Esophagus squamous epithelium (tissue), 5 donors: ENCODE data around the gene PRKD1. TPM values are rescaled to one million over a fixed set of nuclear protein-coding genes. Genes with fewer than 3 reads are reported as not detected.
"Not testable (repeated sequence)": the region's sequence is repeated elsewhere in the genome, so short reads cannot be mapped to it uniquely, and the experiment has no call there.

Experiments
- DNase-seq: peaks from one replicate; lab custom pipeline; 2025; lab: John Stamatoyannopoulos, UW
- H3K27ac ChIP-seq, 4 donors: fragments of 200-600 bp; sonication (generic); one replicate each; pipeline ENCODE4 v1.5.1; 2016 to 2019; ENCODE audit warnings: mild to moderate bottlenecking in 1 of 4
- H3K27me3 ChIP-seq, 4 donors: fragments of 200-600 bp; sonication (generic); 1 replicate in 3 of 4; 2 replicates in 1 of 4; pipeline versions ENCODE4 v1.5.1 to v1.6.0; 2017 to 2021; ENCODE audit warnings: antibody characterized with exemption in 1 of 4
- H3K36me3 ChIP-seq, 3 donors: fragments of 200-600 bp; sonication (generic); one replicate each; pipeline ENCODE4 v1.5.1; 2016 to 2019
- H3K4me1 ChIP-seq, 3 donors: fragments of 200-600 bp; sonication (generic); one replicate each; pipeline ENCODE4 v1.5.1; 2017 to 2019
- H3K4me3 ChIP-seq, 4 donors: fragments of 200-600 bp; sonication (generic); 1 replicate in 3 of 4; 2 replicates in 1 of 4; pipeline ENCODE4 v1.5.1; 2016 to 2019; ENCODE audit warnings: mild to moderate bottlenecking in 2 of 4, moderate library complexity in 1 of 4
- H3K9me3 ChIP-seq, 3 donors: fragments of 200-600 bp; sonication (generic); one replicate each; pipeline ENCODE4 v1.5.1; 2016 to 2019
- CTCF ChIP-seq, 6 experiments: fragments of 450-650 bp in 4 of 6; fragments of 200-600 bp in 2 of 6; sonication (generic) in 2 of 6; IDR thresholded peaks; one replicate each; pipeline ENCODE4 v1.5.1; 2016 to 2019; ENCODE audit warnings: antibody characterized with exemption in 6 of 6, mild to moderate bottlenecking in 4 of 6, moderate library complexity in 4 of 6
- POLR2A ChIP-seq, 4 donors: fragments of 450-650 bp; IDR thresholded peaks; one replicate each; pipeline ENCODE4 v1.6.1; 2017; ENCODE audit warnings: antibody characterized with exemption in 4 of 4, mild to moderate bottlenecking in 4 of 4, moderate library complexity in 3 of 4
- WGBS, 2 donors: methylation state at CpG; one replicate each; pipeline ENCODE4 v1.1.5; 2018; 5-methylcytosine and 5-hydroxymethylcytosine counted together
- intact Hi-C: fragments of 100-400 bp; cut with DNase I; formaldehyde crosslinking; loops from one replicate; pipeline ENCODE4 v1.15.0; 2022
- total RNA-seq, 4 donors: library from RNA; depleted of rRNA; stranded (reverse); fragments of >200 nt; gene quantifications; one replicate each; pipeline ENCODE4 v1.1.0, GENCODE V29; 2016
- donor health status: DM: yes; HTN: yes; CAD: no.

The PRKD1 gene
- total RNA-seq, 4 donors from 2014 or later: 0.30 to 10.7 (median 2.2) TPM

DNA sequence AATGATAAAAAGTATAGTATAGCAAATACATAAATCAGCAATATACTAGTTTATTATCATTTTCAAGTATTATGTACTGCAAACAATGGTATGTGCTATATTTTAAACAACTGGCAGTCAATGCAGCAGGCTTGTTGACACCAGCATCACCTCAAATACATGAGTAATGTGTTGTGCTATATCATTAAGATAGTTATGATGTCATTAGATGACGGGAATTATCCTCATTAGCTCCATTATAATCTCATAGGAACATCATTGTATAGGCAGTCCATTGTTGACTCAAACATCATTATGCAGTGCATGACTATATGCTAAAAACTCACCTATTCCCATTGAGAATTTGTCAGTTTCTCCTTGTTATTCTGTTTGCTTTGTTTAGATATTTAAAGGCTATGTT, 85.4 kb downstream of the PRKD1 start:
- WGBS, 2 donors: 80 to 96% methylated on average over 1 of the region's 1 CpG

DNA sequence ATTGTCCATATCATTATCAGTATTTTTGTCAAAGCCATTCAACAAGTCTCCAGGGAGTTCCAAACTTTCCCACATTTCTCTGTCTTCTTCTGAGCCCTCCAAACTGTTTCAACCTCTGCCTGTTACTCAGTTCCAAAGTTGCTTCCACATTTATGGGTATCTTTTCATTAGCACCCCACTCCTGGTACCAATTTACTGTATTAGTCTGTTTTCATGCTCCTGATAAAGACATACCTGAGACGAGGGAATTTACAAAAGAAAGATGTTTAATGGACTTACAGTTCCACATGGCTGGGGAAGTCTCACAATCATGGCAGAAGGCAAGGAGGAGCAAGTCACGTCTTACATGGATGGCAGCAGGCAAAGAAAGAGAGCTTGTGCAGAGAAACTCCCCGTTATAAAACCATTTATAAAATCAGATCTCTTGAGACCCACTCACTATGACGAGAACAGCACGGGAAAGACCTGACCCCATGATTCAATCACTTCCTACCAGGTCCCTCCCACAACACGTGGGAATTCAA, 87.2 kb downstream of the PRKD1 start:
- H3K9me3 ChIP-seq: peaks cover 0 to 25% (median 24%) of the 10 kb centered on the region in 3 donors
- H3K27ac ChIP-seq, H3K4me3 ChIP-seq, DNase-seq, H3K27me3 ChIP-seq, H3K36me3 ChIP-seq, intact Hi-C loops, H3K4me1 ChIP-seq: not testable (repeated sequence)
- 86 to 94% methylated on average over 6 of the region's 6 CpGs for WGBS, 2 donors

More for the DNA sequence above, 85.4 kb downstream of the PRKD1 start:
- Histone ChIP-seq H3K27me3 (no peaks in the 10 kb centered on the region), H3K9me3 (peaks cover 0 to 25% (median 24%) of the 10 kb centered on the region in 3 donors), H3K4me1 (no peaks in the 10 kb centered on the region), H3K36me3 (no peaks in the 10 kb centered on the region), H3K27ac (no peak overlapping the region), H3K4me3 (no peak overlapping the region)
- TF ChIP-seq CTCF (IDR thresholded peaks at IDR 0.05) (no peak), POLR2A (IDR thresholded peaks at IDR 0.05) (no peak)
- intact Hi-C loops: no loop called here
- no peak for DNase-seq

DNA sequence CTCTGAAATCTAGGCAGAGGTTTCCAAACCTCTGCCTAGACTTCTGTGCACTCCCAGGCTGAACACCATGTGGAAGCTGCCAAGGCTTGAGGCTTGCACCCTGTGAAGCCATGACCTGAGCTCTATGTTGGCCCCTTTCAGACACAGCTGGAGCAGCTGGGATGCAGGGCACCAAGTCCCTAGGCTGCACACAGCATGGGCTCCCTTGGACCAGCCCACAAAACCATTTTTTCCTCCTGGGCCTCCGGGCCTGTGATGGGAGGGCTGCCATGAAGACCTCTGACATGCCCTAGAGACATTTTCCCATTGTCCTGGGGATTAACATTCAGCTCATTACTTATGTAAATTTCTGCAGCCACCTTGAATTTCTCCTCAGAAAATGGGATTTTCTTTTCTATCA, 88.0 kb downstream of the PRKD1 start:
- H3K36me3 ChIP-seq, H3K27me3 ChIP-seq, H3K27ac ChIP-seq, H3K4me1 ChIP-seq, DNase-seq, intact Hi-C loops, H3K4me3 ChIP-seq: not testable (repeated sequence)
- H3K9me3 ChIP-seq: peaks cover 0 to 25% (median 24%) of the 10 kb centered on the region in 3 donors
- 60 to 78% methylated on average over 1 of the region's 1 CpG for WGBS, 2 donors

- TF ChIP-seq CTCF (IDR thresholded peaks at IDR 0.05): no peak
- no peak for TF ChIP-seq POLR2A (IDR thresholded peaks at IDR 0.05)
- no peak overlapping the region for H3K4me3 ChIP-seq
- WGBS, 2 donors: 48 to 91% methylated on average over 2 of the region's 2 CpGs
- H3K36me3 ChIP-seq: no peaks in the 10 kb centered on the region
- H3K9me3 ChIP-seq: peaks cover 0 to 25% (median 24%) of the 10 kb centered on the region in 3 donors
- intact Hi-C loops: no loop called here
- DNase-seq: no peak
- H3K27ac ChIP-seq: no peak overlapping the region
- no peaks in the 10 kb centered on the region for H3K4me1 ChIP-seq
- H3K27me3 ChIP-seq: no peaks in the 10 kb centered on the region
Observed at GRCh38 chr14:29838752-29839151, 88.9 kb downstream of the PRKD1 start.

DNA sequence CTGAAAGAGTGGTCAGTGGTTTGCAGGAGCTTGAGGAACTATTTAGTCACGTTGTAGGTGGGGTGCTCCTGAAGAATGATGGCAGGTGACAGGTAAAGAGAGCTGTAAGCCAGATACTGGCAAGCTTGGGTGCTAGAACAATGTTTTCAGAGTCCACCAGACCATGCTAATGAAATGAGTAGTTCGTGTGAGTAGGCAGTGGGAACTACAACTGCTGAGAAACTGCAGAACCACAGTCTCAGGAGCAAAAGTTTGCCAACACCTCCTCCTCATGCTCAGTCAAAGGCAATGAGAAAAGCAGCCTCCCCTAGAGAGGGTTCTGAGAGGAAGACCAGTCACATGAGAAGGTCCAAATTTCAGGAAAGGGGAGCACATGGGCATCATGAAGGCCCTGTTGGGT, 91.3 kb downstream of the PRKD1 start:
- Histone ChIP-seq H3K27ac (no peak overlapping the region), H3K27me3 (no peaks in the 10 kb centered on the region), H3K36me3 (no peaks in the 10 kb centered on the region), H3K4me1 (no peaks in the 10 kb centered on the region), H3K4me3 (no peak overlapping the region), H3K9me3 (peaks cover 0 to 25% (median 23%) of the 10 kb centered on the region in 3 donors)
- intact Hi-C loops: no loop called here
- DNase-seq: no peak
- WGBS, 2 donors: 60 to 77% methylated on average over 2 of the region's 2 CpGs
- TF ChIP-seq POLR2A (IDR thresholded peaks at IDR 0.05) (no peak), CTCF (IDR thresholded peaks at IDR 0.05) (no peak)

DNA sequence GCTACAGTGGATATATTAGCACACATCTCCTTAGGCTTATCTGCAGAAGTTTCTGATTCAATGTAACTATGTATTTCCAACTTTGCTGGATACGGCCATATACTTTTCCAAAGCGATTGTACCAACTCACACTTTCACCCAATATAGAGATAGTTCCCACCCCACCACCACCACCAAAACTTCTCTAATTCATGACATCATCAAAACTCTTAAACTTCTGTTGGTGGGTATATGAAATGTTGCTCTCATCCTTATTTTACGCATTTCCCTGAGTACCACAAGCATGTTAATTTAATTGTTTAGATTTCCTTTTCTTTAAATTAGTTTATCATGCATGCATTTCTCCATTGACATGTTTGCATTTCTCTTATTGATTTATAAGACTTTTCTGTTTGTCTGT, 95.6 kb downstream of the PRKD1 start:
- intact Hi-C loops: no loop called here
- Histone ChIP-seq H3K9me3 (no peaks in the 10 kb centered on the region), H3K27ac (no peak overlapping the region), H3K36me3 (no peaks in the 10 kb centered on the region), H3K4me3 (no peak overlapping the region), H3K27me3 (no peaks in the 10 kb centered on the region), H3K4me1 (no peaks in the 10 kb centered on the region)
- no peak for DNase-seq
- TF ChIP-seq CTCF (IDR thresholded peaks at IDR 0.05): no peak
- TF ChIP-seq POLR2A (IDR thresholded peaks at IDR 0.05): no peak
- 91 to 97% methylated on average over 3 of the region's 3 CpGs for WGBS, 2 donors
